ENCODE measurements around the gene PCYT2.

The PCYT2 gene

DNA sequence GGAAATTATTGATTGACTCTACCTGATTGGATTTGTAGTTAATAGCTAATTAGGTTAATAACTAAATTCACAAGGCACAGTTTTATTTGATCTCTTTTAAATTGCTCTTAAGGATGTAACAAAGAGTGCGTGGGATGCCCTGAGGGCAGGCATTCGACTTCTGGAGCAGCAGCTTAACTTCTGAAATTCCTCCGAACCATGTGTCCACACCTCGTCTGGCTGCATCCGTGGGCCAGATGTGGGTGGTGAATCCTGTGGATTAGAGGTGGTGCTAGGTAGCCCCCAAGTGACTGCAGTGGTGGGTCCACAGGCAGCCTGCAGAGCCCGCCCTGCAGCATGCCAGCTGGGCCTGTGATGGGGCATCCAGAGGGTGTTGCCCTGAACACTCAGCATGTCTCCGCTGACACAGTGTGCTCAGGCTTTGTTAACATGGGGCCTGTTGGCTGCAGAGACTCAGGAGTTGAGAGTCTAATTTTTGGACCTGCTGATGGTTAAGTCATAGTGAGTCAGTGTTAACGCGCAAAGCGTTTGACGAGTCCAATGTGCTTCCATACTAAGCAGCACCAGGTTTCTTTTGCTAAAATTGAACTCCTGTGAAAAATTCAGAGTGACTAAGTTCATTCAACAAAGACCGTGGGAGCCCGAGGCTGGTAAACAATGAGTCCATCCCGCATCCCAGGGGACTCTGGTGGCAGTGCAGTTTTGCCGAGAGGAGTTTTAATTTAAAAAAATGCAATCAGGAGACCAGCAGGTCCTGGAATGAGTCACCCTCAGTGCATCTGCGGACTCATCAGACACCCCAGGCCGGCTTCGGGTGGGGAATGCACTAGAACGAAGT, 13.0 kb downstream of the PCYT2 start (continued):
- peak; percentile 93 for TF ChIP-seq ZBTB44 (tag by site-specific recombination; IDR thresholded peaks at IDR 0.05)
- no peak for TF ChIP-seq ZNF221 (tag by site-specific recombination; IDR thresholded peaks at IDR 0.05; ENCODE audit: borderline replicate concordance)
- no peak for TF ChIP-seq ZSCAN23 (tag by site-specific recombination; IDR thresholded peaks at IDR 0.05)
- TF ChIP-seq MYNN (tag by site-specific recombination; IDR thresholded peaks at IDR 0.05; ENCODE audit: borderline replicate concordance) = no peak
- no peak for TF ChIP-seq KLF17 (tag by site-specific recombination; IDR thresholded peaks at IDR 0.05)
- no peak for TF ChIP-seq ZNF555 (tag by site-specific recombination; conservative IDR thresholded peaks at IDR 0.05)
- no peak for TF ChIP-seq ZNF202 (tag by site-specific recombination; IDR thresholded peaks at IDR 0.05; ENCODE audit: borderline replicate concordance)
- TF ChIP-seq ZNF223 (tag by site-specific recombination; IDR thresholded peaks at IDR 0.05) = no peak
- no peak for TF ChIP-seq SP3 (tag by site-specific recombination; IDR thresholded peaks at IDR 0.05)
- TF ChIP-seq KLF7 (tag by site-specific recombination; IDR thresholded peaks at IDR 0.05; ENCODE audit: borderline replicate concordance) = no peak
- no peak; the same call in 1 of the 2 replicates for TF ChIP-seq ZBTB7A (tag by site-specific recombination; IDR thresholded peaks at IDR 0.05; ENCODE audit: low read depth)
- no peak for TF ChIP-seq ZNF791 (tag by site-specific recombination; IDR thresholded peaks at IDR 0.05)
- TF ChIP-seq ZNF416 (tag by site-specific recombination; IDR thresholded peaks at IDR 0.05) = no peak
- TF ChIP-seq ZNF777 (tag by site-specific recombination; IDR thresholded peaks at IDR 0.05; ENCODE audit: borderline replicate concordance) = no peak
- no peak for TF ChIP-seq ZNF350 (tag by site-specific recombination; IDR thresholded peaks at IDR 0.05)
- peak; percentile 53; the same call in 1 of the 2 replicates for TF ChIP-seq GLIS1 (tag by site-specific recombination; IDR thresholded peaks at IDR 0.05)
- peak; percentile 47; the same call in 1 of the 2 replicates for TF ChIP-seq ZNF366 (tag by site-specific recombination; conservative IDR thresholded peaks at IDR 0.05)
- TF ChIP-seq, protein P1, sequence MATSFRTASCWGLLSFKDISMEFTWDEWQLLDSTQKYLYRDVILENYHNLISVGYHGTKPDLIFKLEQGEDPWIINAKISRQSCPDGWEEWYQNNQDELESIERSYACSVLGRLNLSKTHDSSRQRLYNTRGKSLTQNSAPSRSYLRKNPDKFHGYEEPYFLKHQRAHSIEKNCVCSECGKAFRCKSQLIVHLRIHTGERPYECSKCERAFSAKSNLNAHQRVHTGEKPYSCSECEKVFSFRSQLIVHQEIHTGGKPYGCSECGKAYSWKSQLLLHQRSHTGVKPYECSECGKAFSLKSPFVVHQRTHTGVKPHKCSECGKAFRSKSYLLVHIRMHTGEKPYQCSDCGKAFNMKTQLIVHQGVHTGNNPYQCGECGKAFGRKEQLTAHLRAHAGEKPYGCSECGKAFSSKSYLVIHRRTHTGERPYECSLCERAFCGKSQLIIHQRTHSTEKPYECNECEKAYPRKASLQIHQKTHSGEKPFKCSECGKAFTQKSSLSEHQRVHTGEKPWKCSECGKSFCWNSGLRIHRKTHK (tag by site-specific recombination; IDR thresholded peaks at IDR 0.05) = no peak
- TF ChIP-seq ZEB2 (tag by site-specific recombination; IDR thresholded peaks at IDR 0.05) = peak; percentile 45; the same call in 1 of the 2 replicates
- TF ChIP-seq IKZF3 (tag by site-specific recombination; IDR thresholded peaks at IDR 0.05) = no peak
- no peak for TF ChIP-seq ZNF549 (tag by site-specific recombination; IDR thresholded peaks at IDR 0.05)
- no peak for TF ChIP-seq ZNF341 (tag by site-specific recombination; IDR thresholded peaks at IDR 0.05; ENCODE audit: low read depth)
- TF ChIP-seq, protein P2, sequence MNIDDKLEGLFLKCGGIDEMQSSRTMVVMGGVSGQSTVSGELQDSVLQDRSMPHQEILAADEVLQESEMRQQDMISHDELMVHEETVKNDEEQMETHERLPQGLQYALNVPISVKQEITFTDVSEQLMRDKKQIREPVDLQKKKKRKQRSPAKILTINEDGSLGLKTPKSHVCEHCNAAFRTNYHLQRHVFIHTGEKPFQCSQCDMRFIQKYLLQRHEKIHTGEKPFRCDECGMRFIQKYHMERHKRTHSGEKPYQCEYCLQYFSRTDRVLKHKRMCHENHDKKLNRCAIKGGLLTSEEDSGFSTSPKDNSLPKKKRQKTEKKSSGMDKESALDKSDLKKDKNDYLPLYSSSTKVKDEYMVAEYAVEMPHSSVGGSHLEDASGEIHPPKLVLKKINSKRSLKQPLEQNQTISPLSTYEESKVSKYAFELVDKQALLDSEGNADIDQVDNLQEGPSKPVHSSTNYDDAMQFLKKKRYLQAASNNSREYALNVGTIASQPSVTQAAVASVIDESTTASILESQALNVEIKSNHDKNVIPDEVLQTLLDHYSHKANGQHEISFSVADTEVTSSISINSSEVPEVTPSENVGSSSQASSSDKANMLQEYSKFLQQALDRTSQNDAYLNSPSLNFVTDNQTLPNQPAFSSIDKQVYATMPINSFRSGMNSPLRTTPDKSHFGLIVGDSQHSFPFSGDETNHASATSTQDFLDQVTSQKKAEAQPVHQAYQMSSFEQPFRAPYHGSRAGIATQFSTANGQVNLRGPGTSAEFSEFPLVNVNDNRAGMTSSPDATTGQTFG (tag by site-specific recombination; IDR thresholded peaks at IDR 0.05; ENCODE audit: borderline replicate concordance) = no peak
- TF ChIP-seq, protein P3, sequence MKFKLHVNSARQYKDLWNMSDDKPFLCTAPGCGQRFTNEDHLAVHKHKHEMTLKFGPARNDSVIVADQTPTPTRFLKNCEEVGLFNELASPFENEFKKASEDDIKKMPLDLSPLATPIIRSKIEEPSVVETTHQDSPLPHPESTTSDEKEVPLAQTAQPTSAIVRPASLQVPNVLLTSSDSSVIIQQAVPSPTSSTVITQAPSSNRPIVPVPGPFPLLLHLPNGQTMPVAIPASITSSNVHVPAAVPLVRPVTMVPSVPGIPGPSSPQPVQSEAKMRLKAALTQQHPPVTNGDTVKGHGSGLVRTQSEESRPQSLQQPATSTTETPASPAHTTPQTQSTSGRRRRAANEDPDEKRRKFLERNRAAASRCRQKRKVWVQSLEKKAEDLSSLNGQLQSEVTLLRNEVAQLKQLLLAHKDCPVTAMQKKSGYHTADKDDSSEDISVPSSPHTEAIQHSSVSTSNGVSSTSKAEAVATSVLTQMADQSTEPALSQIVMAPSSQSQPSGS (tag by site-specific recombination; IDR thresholded peaks at IDR 0.05; ENCODE audit: low read depth) = no peak
- TF ChIP-seq ZNF514 (tag by site-specific recombination; IDR thresholded peaks at IDR 0.05) = no peak
- no peak for TF ChIP-seq ZNF776 (tag by site-specific recombination; IDR thresholded peaks at IDR 0.05; ENCODE audit: borderline replicate concordance)
- TF ChIP-seq ZNF394 (tag by site-specific recombination; IDR thresholded peaks at IDR 0.05; ENCODE audit: borderline replicate concordance) = 0 out of 2 replicates have a peak, but pooled peaks have one; percentile 21
- no peak for TF ChIP-seq ZNF155 (tag by site-specific recombination; IDR thresholded peaks at IDR 0.05)
- no peak for TF ChIP-seq GLIS2 (tag by site-specific recombination; IDR thresholded peaks at IDR 0.05)
- TF ChIP-seq, protein P4, sequence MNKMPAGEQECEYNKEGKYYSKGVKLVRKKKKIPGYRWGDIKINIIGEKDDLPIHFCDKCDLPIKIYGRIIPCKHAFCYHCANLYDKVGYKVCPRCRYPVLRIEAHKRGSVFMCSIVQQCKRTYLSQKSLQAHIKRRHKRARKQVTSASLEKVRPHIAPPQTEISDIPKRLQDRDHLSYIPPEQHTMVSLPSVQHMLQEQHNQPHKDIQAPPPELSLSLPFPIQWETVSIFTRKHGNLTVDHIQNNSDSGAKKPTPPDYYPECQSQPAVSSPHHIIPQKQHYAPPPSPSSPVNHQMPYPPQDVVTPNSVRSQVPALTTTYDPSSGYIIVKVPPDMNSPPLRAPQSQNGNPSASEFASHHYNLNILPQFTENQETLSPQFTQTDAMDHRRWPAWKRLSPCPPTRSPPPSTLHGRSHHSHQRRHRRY (tag by site-specific recombination; IDR thresholded peaks at IDR 0.05) = no peak
- peak; percentile 76; the same call in 1 of the 2 replicates for TF ChIP-seq ZNF600 (tag by site-specific recombination; IDR thresholded peaks at IDR 0.05)

Measured in HEK293 (cell line).